Stimulated activated CD4-positive, alpha-beta T cell treated with anti-CD3 and anti-CD28 coated beads, Interleukin-1b, Interleukin-23, amount 100 ng/mL, for 24 hours (primary cell): Measurements from ENCODE around the gene ADAMTS8.
"Not testable (repeated sequence)": the region's sequence is repeated elsewhere in the genome, so short reads cannot be mapped to it uniquely, and the experiment has no call there.

Experiments used
- DNase-seq, 4 experiments: peaks; one replicate each; pipeline ENCODE4 v3.0.0-alpha.2; 2020; ENCODE audit warnings: low read depth in 4 of 4, low spot score in 1 of 4

Gene ADAMTS8

DNA sequence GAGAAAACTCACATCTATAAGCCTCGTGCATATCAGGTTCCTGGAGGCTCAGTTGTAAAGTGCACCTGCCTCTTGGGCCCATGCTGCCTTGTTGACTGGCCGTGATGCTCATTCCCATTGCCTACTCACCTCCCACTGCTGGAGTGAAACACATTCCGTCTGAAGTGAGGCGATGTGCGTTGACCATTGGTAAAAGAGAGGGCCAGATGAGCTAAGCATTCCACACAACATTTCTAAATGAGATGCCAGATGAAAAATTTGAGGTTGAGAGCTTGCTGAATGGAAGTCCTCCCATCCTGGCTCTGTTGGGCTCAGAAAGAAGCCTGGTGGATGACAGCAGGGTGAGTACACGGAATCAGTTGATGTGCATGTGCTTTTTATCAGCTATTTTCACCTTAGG, 11.5 kb upstream of the ADAMTS8 start:
- no peak for DNase-seq

DNA sequence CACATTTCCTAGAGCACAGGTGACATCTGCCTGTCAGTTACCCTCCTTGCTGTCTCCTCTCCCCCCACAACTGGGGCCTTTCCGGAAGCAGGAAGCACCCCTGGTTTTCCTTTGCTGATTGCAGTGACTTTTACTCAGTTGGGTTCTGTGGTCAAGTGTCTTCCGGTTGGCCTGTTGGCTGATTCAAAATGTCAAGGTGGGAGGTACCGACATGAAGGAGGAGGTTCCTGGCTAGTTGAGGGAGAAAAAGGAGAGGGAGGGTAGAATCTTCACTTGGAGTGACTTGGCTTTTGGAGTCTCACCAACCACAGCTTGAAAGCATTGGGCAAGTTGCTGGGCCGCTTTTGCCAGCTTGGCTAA, 10.7 kb upstream of the ADAMTS8 start:
- no peak for DNase-seq

DNA sequence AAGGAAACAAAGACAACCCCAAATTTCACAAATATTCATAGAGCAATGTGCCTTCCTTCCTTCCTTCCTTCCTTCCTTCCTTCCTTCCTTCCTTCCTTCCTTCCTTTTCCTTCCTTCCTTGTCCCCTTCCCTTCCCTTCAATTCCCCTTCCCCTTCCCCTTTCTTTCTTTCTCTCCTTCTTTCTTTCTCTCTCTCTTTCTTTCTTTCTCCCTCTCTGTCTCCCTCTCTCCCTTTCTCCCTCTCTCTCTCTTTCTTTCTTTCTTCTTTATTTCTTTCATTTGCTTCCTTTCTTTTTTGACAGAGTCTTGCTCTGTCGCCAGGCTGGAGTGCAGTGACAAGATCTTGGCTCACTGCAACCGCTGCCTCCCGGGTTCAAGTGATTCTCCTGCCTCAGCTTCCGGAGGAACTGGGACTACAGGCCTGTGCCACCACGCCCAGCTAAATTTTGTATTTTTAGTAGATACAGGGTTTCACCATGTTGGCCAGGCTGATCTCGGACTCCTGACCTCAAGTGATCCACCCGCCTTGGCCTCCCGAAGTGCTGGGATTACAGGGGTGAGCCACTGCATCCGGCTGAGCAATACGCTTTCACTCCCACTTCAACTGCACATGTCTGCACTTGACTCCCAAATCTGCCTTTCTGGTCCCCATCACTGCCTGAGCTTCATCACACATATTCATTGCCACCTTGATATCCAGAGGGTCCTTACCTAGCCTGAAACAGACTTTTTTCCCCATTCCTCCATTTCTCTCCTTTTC, 10.2 kb upstream of the ADAMTS8 start:
- not testable (repeated sequence) for DNase-seq

DNA sequence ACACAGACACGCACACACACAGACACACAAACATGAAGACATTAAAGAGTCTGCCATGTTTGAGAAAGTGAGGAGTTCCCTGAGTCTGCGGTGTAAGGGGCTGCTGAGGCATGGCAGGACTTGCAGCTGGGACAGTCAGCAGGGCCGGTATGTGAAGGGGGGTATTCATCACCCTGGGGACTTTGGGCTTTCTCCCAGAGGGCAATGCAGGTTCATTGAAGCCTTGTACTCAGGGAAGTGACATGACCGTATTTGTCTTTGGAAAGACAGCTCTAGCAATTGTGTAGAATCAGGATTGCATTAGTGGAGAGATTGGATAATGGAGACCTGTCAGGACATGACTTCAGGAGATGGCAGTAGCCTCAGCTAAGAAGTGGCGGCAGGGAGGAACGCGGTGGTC, 9.4 kb upstream of the ADAMTS8 start:
- no peak for DNase-seq

DNA sequence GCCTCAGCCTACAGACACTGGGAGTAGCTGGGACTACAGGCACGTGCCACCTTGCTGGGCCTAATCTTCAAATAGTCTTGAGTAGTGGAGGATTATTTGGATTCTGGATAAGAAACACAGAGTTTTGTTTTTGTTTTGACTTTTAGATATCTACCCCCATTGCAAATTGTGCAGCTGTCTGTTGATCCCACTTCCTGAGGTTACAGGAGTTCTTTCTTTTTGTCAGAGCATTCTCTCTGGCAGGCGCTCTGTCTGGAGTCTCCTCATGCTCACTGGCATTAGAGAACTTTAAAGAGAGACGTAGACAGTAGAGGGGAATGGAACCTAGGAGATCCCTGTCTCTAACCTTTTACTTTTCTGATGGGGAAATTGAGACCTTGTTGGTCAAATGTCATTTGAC, 7.8 kb upstream of the ADAMTS8 start:
- no peak for DNase-seq

DNA sequence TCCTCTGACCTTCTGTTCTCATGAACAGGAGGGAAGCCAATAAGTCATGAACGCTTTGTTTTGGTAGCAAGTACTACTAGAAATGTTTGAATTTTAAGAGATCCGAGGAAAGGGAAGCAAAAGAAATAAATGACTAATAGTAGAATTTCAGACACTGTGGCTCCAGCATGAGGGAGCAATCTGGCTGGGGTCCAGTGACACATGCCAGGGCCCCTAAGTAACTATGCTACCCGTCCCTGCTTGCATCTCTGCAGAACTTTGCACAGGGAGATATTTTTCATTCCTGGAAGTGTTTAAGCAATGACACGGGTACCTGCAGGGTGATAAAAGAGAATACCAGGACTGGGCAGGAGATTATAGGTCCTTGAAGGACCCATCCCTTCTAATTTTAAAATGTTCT, 7.3 kb upstream of the ADAMTS8 start:
- no peak for DNase-seq

DNA sequence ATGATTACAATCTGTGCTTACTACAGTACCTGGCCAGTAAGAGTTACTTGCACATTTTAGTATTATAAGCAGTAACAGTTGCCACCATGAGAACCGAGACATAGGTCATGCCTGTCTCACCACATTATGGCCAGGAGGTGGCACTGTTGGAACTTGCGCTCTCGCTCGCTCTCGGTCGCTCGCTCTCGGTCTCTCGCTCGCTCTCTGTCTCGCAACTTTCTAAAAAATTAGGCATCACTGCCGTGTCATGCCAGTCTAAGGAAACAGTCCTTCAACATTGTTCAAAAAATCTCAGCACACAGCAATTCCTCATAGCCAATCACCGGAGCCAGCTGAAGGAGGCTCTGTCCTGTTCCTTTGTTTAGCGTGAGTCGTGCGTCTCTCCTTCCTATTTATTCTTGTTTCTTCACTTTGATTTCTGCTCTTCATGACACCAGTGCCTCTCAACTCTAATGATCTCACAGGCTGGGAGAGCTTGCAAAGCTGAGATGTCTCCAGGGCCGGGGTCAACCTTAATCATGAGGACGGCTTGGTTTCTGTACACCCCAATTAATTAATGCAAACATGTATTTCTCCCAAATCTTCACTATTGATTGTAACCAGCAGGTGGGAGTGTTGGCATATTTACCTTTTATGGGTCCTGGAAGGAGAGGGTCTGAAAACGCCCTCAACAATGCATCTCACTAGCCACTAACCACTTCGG, 6.3 kb upstream of the ADAMTS8 start:
- peak; percentile 28 to 54 (median 39) for DNase-seq

DNA sequence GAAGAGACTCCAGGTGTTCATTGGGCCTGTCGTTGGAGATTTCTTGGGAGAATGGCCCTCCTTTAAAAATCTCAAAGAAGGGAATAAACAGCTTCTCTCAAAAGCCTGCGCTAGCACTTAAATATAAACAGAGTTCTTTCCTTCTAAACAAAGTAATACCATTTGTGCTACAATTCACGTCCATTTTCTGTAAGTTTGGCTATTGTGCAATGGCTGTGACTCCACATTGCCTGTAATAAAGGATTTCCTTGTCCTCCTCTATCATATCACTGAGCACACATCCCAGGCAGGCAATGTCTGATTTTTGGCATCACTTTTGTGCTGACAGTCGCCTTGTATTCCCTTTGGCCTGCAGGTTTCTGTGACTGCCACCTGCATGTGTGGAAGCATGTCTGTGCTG, 4.9 kb upstream of the ADAMTS8 start:
- DNase-seq = no peak

DNA sequence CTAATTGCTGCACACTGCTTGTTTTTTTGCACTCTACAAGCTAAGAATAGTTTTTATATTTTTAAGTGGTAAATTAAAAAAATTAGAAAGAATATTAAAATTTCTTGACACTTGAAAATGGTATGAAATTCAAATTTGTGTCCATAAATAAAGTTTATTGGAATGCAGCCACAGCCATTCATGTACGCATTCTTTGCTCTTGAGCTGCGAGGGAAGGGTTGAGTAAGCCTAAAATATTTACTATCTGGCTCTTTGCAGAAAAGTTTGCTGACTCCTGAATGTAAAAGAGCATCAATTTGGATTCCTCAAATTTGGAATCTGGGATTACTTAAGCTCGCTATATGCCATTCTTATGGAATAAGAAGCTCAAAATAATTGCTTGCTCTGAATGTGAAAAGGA, 3.4 kb upstream of the ADAMTS8 start:
- no peak for DNase-seq

DNA sequence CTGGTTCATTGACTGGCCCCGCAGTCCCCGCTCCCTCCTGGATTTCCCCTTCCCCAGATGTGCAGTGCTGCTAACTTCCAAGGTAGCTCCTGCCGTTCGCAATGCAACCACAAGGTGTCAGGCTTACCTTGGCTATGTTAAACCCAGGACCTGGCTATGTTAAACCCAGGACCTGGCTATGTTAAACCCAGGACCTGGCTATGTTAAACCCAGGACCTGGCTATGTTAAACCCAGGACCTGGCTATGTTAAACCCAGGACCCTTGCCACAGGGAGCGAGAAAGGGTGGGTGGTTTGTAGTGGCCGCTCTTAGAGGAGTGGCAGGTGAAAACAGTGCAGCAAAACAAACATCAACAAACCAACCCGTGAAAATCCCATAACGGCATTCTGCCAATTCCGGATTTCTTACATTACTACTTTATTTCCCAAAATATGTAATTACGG, 2.9 kb upstream of the ADAMTS8 start:
- DNase-seq = peak; percentile 26 to 56 (median 45)

DNA sequence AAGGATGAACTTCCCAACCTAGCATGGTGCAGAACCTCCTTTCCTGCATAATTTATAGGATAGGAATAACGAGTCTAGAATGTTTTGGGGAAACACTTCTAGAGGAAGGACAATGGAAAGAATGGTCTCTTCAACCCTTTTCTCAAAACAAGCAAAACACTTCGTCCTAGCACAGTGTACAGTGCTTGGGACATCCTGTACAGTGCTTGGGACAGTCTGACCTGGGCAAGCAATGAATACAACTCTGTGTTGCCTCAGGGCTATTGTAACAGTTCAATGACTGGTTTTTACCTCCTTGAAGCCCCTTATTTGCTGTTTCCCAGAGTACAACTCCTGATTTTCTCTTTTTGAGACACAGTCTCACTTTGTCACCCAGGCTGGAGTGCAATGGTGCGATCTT, 1.6 kb upstream of the ADAMTS8 start:
- DNase-seq = no peak

DNA sequence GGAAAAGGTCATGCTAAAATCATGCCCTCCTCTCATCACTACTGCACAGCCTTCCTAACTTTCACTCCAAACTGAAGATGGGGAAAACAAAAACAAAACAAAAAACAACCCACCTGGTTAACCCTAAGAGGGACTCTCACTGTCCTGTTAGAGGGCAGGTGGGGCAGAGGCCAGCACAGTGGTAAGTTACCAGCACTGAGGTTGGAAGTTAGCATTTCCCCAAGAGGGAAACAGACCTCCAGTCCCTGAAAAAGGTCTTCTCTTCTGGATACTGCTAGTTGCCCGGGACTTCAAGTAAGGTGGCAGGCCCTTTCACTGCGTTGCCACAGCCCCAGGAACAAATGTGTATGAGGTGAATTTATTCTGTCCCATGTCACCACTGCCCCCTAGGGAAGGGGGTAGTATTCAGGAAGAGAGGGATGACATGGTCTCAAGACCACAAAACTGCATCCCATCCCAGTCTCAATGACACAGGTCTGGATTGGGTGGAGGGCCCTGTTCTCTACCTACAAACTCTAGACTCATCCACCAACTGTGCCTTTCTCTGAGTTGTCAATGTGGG, 792 bp upstream of the ADAMTS8 start:
- DNase-seq = no peak

DNA sequence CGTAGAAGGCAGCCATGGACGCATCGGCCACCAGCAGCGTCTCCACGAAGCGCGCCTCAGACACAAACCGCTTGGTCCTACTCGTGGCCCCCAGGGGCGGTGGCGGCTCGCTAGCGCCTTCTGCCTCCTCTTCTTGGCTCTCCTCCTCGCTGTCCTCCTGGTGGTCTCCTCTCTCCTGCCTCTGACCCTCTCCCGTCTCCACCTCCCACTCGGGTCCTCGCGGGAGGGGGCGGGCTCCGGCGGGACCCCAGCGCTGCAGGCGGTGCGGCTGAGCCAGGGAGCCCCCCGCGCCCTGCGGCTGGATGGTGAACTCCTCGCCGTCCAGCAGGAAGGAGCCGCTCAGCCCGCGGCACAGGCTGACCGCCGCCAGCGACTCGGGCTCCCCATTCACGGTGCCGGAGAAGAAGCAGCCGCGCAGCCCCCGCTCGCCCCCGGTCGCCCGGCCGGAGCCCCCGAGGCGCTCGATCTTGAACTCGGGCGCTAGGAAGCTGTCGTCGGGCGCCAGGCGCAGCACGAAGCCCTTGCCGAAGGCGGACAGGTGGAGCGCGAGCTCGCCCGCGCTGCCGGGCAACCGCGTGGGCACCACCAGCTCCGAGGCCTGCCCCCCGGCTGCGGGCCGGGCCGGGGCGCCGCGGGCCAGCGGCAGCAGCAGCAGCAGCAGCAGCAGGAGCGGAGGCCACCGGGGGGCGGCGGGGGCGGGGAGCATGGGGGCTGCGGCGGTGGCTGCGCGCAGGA, 661 bp downstream of the ADAMTS8 start:
- no peak for DNase-seq

DNA sequence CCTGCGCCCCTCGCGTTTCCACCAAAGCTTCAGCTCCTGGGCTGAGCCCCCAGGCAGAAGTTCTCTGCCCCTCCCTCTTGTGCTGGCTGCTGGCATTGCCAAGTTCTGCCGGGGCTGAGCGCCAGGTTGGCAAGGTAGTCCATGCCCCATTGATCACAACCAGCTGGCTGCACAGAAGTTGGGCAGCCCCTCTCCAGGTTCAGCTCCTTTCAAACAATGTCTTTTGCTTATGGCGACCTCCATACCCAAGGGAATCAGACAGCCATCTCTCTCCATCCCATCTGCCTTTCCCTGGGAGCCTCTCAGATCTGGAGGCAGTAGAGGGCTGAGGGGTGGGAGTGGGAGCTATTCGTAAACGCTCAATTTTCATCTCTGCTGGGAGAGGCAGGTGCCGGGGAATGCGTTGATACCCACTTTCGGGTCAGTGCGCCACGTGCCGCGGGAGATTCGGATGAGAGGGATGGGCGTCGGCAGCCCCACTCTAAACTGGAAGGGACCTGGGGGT, 1.5 kb downstream of the ADAMTS8 start:
- no peak for DNase-seq

DNA sequence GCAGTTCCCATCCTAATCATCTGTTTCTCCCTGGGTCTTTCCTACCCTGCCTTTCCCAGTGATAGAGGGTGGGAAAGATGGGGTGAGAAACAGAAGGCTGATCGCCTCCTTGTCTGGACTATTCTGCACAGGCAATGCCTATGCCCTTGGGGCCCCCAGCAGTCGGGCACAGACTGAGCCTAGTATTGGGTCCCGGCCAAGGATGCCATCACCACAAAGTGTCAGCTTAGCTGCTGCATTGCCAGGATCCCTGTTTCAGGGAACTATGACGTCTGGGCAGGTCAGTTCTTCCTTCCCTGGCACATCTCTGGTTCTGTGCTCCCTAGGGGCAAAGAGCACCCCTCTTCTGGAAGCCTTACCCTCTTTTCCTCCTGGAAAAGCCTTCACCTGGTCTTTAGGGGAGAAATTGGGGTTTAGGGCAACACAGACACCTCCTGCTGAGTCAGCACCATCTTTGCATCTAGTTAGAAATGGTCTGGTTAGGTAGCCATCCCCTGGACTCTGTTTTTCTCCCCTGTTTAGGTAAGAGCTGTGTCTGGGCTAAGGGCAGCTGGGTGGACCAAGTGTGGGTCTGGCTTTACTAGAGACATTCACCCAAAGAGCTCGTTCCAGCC, 2.1 kb downstream of the ADAMTS8 start:
- no peak for DNase-seq

DNA sequence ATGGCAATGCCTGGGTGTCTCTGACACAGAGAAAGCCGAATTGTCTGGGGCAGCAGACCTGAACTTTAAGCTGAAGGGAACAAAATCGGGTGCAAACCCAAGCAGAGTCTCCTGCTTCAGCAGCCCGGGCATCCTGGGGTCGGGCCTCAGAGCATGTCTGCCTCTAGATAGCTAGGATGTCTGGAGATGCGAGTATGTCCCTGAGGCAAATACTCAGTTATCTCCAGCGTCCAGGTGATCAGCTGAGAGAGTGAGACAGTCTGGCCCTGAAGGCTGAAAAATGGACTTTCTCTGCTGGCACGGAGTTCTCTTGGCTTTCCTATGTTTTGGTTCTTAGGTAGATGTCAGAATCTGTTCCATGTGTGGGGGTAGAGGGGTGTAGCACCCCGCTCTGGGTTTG, 3.3 kb downstream of the ADAMTS8 start:
- DNase-seq = no peak

DNA sequence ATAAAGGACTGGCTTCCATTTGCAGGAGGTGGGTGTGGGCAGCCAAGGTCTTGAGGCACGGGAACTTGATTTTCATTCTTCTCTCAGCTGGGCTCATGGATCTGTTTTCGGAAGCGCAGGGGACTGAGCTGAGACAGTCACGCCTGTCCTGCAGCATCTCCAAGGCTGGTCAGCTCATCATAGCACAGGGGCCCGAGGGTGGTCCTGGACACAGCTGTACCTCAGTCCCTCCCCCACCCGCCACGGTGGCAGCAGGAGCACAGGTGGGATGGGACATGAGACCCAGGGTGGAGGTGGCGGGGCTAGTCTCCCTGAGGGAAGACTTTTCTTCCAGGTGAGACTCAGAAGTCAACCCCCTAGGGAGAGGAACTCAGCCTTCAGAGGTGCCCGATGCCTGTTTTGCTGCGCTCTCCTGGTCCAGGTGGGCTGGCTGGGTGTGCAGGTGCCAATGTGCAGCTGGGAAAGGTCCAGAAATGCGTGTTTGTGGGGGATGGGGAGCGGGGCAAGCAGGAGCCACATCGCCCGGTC, 3.7 kb downstream of the ADAMTS8 start:
- DNase-seq = no peak

DNA sequence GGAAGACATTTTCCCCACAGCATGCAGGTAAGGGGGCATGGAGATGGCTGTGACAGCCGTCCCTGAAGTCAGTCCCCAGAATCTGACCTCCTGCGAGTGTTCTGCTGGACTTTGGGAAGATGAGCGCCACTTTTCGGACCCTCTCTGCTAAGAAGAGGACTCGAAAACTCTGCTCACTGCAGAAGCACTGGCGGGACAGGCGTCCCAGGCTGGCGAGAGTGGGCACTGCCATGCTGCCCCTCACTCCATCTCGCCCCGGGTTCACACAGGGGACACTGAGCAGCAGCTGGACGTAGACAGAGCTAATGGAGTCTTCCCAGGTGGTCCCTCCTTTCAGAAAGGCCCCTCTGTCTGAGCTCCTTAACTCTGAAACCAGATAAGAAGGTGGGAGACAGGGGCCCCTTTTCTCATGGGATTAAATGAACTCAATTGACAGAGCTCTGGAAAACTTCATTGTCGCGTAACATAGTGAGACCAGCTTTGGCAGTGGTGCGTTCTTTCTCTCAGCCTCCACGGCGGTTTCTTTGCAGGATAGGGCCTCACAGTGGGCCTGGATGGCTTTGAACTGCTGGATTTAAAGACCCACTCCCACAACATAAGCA, 4.8 kb downstream of the ADAMTS8 start:
- DNase-seq = no peak

DNA sequence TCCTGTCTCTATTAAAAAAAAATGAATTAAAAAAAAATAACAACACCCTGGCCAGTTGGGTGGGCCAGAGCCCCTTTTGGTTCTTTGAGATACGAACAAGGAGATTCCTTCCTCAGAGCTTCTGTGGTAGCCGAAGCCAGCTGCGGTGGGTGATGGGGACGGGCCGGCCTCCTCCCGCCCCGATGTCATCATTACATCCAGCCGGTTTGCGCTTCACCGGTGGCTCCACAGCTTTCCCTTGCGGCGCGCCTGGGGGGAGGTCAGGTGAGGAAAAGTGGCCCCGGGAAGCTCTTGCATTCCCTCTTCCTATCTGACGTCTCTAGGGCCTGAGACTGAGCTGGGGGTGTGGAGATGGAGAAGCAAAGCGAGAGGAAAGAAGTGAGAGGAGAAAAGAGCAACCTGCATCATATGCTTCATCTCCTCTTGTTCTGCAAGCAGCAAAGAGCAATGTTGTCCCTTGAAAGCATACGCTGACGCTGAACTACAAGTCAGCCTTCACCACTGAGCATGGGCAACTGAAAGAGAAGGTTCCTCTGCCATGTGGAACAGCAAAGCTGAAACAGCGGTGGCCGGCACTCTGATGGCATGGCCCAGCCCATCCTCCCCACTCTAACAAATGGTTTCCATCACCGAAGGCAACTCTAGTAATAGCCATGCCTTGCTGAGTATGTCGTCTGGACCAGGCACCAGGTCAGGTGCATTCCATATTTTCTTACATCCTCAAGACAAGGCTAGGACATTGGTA, 6.0 kb downstream of the ADAMTS8 start:
- no peak for DNase-seq

DNA sequence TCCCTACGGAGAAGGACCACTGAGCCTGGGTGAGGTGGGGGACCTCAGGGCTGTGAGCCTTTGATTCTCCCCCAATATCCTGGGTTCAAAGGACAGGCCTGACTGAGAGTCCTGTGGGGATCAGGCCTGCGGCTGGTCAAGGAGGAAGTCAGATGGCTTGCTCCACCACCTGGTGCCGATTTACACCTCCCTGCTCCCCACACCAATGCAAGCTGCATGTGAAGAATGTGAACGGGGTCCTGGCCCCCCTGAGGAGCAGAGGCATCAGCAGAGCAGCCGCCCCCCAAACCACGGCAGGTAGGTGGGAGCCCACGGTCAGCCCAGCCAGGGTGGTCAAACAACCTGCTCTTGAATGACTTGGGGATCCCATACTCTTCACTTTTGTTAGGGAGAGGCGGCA, 6.7 kb downstream of the ADAMTS8 start:
- DNase-seq = no peak
